Smooth muscle cell (in vitro differentiated cells): ENCODE data around the gene SH3RF3. TPM values are rescaled to one million over a fixed set of nuclear protein-coding genes. Genes with fewer than 3 reads are reported as not detected.

ENCODE experiments used
- DNase-seq: peaks from one replicate; lab custom pipeline; 2025; ENCODE audit not compliant: unreplicated experiment; lab: John Stamatoyannopoulos, UW
- H2AFZ ChIP-seq: fragments of 200-600 bp; sonication (generic); 2 replicates; pipeline ENCODE4 v1.6.0; 2016; ENCODE audit warnings: antibody characterized with exemption, low read depth, mild to moderate bottlenecking
- H3F3A ChIP-seq: fragments of 200-600 bp; sonication (generic); 2 replicates; pipeline ENCODE4 v1.6.0; 2017; ENCODE audit warnings: antibody characterized with exemption, low read depth
- H3K27ac ChIP-seq: fragments of 200-600 bp; sonication (generic); 2 replicates; pipeline ENCODE4 v1.5.1; 2016; ENCODE audit warnings: low read depth, mild to moderate bottlenecking
- H3K27me3 ChIP-seq: fragments of 200-600 bp; sonication (generic); 2 replicates; pipeline ENCODE4 v1.6.1; 2016; ENCODE audit warnings: low read depth, mild to moderate bottlenecking
- H3K36me3 ChIP-seq: fragments of 200-600 bp; sonication (generic); 2 replicates; pipeline ENCODE4 v1.5.1; 2016; ENCODE audit warnings: low read depth
- H3K4me1 ChIP-seq: fragments of 200-600 bp; sonication (generic); 2 replicates; pipeline ENCODE4 v1.5.1; 2016; ENCODE audit warnings: low read depth
- H3K4me2 ChIP-seq: fragments of 200-600 bp; sonication (generic); 2 replicates; pipeline ENCODE4 v1.6.0; 2016; ENCODE audit warnings: mild to moderate bottlenecking
- H3K4me3 ChIP-seq: fragments of 200-600 bp; sonication (generic); 2 replicates; pipeline ENCODE4 v1.5.1; 2016; ENCODE audit warnings: mild to moderate bottlenecking
- H3K79me2 ChIP-seq: fragments of 200-600 bp; sonication (generic); 2 replicates; pipeline ENCODE4 v1.6.0; 2016; ENCODE audit warnings: low read depth, mild to moderate bottlenecking
- H3K9ac ChIP-seq: fragments of 200-600 bp; sonication (generic); 2 replicates; pipeline ENCODE4 v1.6.0; 2016; ENCODE audit warnings: low read depth
- H3K9me3 ChIP-seq: fragments of 200-600 bp; sonication (generic); replicated peaks from 2 replicates; pipeline ENCODE4 v1.5.1; 2016; ENCODE audit warnings: low read depth
- H4K20me1 ChIP-seq: fragments of 200-600 bp; sonication (generic); 2 replicates; pipeline ENCODE4 v1.6.0; 2016; ENCODE audit warnings: low read depth
- WGBS: methylation state at CpG from one replicate; pipeline ENCODE4 v1.1.7; 2016; ENCODE audit warnings: low lambda C conversion rate; 5-methylcytosine and 5-hydroxymethylcytosine counted together
- polyA plus RNA-seq: library from polyadenylated mRNA; unstranded; fragments of >200 nt; fragmentation: Nextera tagmentation; extraction: Ambion mirVana; gene quantifications from 2 replicates; pipeline ENCODE4 v1.2.1, GENCODE V29; 2016
- total RNA-seq: library from RNA; depleted of rRNA; stranded (reverse); fragments of >200 nt; gene quantifications from 2 replicates; pipeline ENCODE4 v1.2.3, GENCODE V29; 2014
- TF ChIP-seq, protein P1 (sequence below): fragments of 200-600 bp; sonication (generic); IDR thresholded peaks from 2 replicates; pipeline ENCODE4 v1.5.1; 2017; ENCODE audit warnings: borderline replicate concordance, mild to moderate bottlenecking, antibody characterized with exemption; ENCODE audit not compliant: insufficient read depth, poor library complexity, severe bottlenecking

SH3RF3 gene
- total and polyA plus RNA-seq, 2 experiments from 2014 or later = 6.6 to 11.8 TPM

DNA sequence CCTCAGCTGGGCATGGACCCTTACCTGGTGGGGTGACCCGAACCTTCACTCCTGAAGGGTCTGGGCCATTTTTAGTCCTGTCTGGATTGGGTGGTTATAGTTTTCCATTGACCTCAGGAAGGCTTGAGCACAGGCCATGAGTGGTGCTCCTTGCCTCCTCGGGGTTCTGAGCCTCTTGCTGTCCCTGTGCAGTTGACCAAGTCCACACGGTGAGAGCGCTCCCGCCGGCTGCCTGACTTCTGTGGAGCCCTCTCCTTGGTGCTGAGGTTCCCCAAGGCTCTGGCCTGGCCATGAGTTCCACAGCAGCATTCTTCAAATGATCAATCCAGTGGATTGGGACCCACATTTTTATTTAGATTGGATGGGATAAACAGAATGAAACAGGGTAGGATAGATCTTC lies 325.3 kb downstream of the SH3RF3 start:
- Histone ChIP-seq H3F3A (no peaks in the 10 kb centered on the region), H3K9me3 (no peaks in the 10 kb centered on the region), H3K4me1 (no peaks in the 10 kb centered on the region), H3K9ac (no peak overlapping the region), H4K20me1 (no peaks in the 10 kb centered on the region), H3K4me2 (no peak overlapping the region), H3K27me3 (no peaks in the 10 kb centered on the region), H3K36me3 (no peaks in the 10 kb centered on the region), H3K4me3 (no peak overlapping the region), H2AFZ (no peak overlapping the region), H3K27ac (no peak overlapping the region), H3K79me2 (no peaks in the 10 kb centered on the region)
- 93% methylated on average over 6 of the region's 6 CpGs for WGBS
- DNase-seq = no peak
- TF ChIP-seq, protein P1, sequence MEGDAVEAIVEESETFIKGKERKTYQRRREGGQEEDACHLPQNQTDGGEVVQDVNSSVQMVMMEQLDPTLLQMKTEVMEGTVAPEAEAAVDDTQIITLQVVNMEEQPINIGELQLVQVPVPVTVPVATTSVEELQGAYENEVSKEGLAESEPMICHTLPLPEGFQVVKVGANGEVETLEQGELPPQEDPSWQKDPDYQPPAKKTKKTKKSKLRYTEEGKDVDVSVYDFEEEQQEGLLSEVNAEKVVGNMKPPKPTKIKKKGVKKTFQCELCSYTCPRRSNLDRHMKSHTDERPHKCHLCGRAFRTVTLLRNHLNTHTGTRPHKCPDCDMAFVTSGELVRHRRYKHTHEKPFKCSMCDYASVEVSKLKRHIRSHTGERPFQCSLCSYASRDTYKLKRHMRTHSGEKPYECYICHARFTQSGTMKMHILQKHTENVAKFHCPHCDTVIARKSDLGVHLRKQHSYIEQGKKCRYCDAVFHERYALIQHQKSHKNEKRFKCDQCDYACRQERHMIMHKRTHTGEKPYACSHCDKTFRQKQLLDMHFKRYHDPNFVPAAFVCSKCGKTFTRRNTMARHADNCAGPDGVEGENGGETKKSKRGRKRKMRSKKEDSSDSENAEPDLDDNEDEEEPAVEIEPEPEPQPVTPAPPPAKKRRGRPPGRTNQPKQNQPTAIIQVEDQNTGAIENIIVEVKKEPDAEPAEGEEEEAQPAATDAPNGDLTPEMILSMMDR = no peak

DNA sequence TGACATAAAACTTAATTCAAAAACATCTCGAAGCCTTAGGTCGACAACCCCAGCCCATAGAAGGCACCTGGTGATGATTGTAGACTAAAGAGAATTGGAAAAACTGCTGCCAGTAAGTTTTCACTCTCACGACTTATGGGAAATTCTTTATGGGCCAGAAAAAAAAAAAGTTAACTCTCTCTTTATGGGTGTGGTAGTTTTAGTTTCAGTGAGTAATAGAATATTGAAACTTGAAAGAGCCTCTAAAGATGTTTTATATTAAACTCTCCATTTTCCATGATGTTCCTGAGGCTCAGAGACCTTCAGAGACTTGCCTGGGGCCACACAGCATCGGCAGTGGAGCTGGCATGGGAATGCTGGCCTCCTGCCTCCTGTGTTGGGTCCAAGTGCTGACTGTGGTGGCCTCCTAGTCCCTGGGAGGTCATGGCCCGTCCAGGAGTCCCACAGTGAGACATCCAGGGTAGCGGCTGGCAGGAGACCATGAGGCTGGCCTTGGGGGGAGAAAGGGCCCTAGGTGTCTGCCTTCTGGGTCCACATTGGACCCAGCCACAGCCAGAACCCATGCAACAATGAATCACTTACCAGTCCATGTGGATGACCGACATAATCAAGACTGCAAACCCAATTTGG lies 325.9 kb downstream of the SH3RF3 start:
- Histone ChIP-seq H3K4me3 (no peak overlapping the region), H3K4me2 (no peak overlapping the region), H3K79me2 (no peaks in the 10 kb centered on the region), H3K9ac (no peak overlapping the region), H4K20me1 (no peaks in the 10 kb centered on the region), H2AFZ (no peak overlapping the region), H3K9me3 (no peaks in the 10 kb centered on the region), H3K27me3 (no peaks in the 10 kb centered on the region), H3K36me3 (no peaks in the 10 kb centered on the region), H3K4me1 (no peaks in the 10 kb centered on the region), H3F3A (no peaks in the 10 kb centered on the region), H3K27ac (no peak overlapping the region)
- TF ChIP-seq, protein P1 = no peak
- no peak for DNase-seq
- 89% methylated on average over 7 of the region's 7 CpGs for WGBS

- H3K27ac ChIP-seq = no peak overlapping the region
- no peak for DNase-seq
- H3K4me2 ChIP-seq = no peak overlapping the region
- no peak overlapping the region for H3K9ac ChIP-seq
- H3K36me3 ChIP-seq = no peaks in the 10 kb centered on the region
- H3K4me3 ChIP-seq = no peak overlapping the region
- no peak overlapping the region for H2AFZ ChIP-seq
- TF ChIP-seq, protein P1 = no peak
- no peaks in the 10 kb centered on the region for H4K20me1 ChIP-seq
- H3K4me1 ChIP-seq = no peaks in the 10 kb centered on the region
- no peaks in the 10 kb centered on the region for H3K9me3 ChIP-seq
- H3F3A ChIP-seq = no peaks in the 10 kb centered on the region
- no peaks in the 10 kb centered on the region for H3K27me3 ChIP-seq
- 86% methylated on average over 21 of the region's 21 CpGs for WGBS
- no peaks in the 10 kb centered on the region for H3K79me2 ChIP-seq
These were observed 327.0 kb downstream of the SH3RF3 start for GRCh38 chr2:109455731-109456691.
